Skeletal muscle tissue (tissue), 4 donors: ENCODE results near the gene PROM1. TPM values are rescaled to one million over a fixed set of nuclear protein-coding genes. Genes with fewer than 3 reads are reported as not detected.

ENCODE experiments used
- H3K27ac ChIP-seq: one replicate; pipeline ENCODE4 v1.7.0; 2013; ENCODE audit warnings: mild to moderate bottlenecking, low read depth, low read length, inconsistent platforms
- H3K27me3 ChIP-seq, 3 donors: one replicate each; pipeline ENCODE4 v1.7.0; 2013; ENCODE audit warnings: low read length in 3 of 3; ENCODE audit not compliant: control insufficient read depth in 3 of 3, insufficient read depth in 3 of 3
- H3K36me3 ChIP-seq, 3 donors: one replicate each; pipeline ENCODE4 v1.7.0; 2013; ENCODE audit warnings: low read length in 3 of 3; ENCODE audit not compliant: control insufficient read depth in 3 of 3, insufficient read depth in 3 of 3
- H3K4me1 ChIP-seq, 3 donors: one replicate each; pipeline ENCODE4 v1.7.0; 2013; ENCODE audit warnings: low read length in 3 of 3, mild to moderate bottlenecking in 3 of 3; ENCODE audit not compliant: control insufficient read depth in 3 of 3, insufficient read depth in 3 of 3
- H3K4me3 ChIP-seq, 3 donors: one replicate each; pipeline ENCODE4 v1.7.0; 2013; ENCODE audit warnings: low read length in 3 of 3
- H3K9ac ChIP-seq, 3 donors: one replicate each; pipeline ENCODE4 v1.7.0; 2013; ENCODE audit warnings: low read length in 3 of 3, mild to moderate bottlenecking in 3 of 3, moderate library complexity in 2 of 3, low read depth in 1 of 3
- H3K9me3 ChIP-seq, 3 donors: one replicate each; pipeline ENCODE4 v1.7.0; 2013; ENCODE audit warnings: low read length in 3 of 3; ENCODE audit not compliant: control insufficient read depth in 3 of 3
- total RNA-seq: library from RNA; depleted of rRNA; stranded (reverse); fragments of >200 nt; gene quantifications from one replicate; pipeline ENCODE4 v1.2.3, GENCODE V29; 2014
- donor health status: Osteomylitis.

Gene PROM1
- total RNA-seq, 1 donor from 2014 or later: 40.2 TPM

GRCh38 chr4:15986907-15987306, 96.9 kb downstream of the PROM1 start:
- H3K27me3 ChIP-seq: no peaks in the 10 kb centered on the region
- no peak overlapping the region for H3K4me3 ChIP-seq
- peaks cover 0 to 4% (median 4%) of the 10 kb centered on the region in 3 donors for H3K4me1 ChIP-seq
- no peak overlapping the region for H3K9ac ChIP-seq
- H3K9me3 ChIP-seq: no peaks in the 10 kb centered on the region
- H3K27ac ChIP-seq: no peak overlapping the region
- H3K36me3 ChIP-seq: no peaks in the 10 kb centered on the region

- H3K4me1 ChIP-seq: no peaks in the 10 kb centered on the region
- no peaks in the 10 kb centered on the region for H3K27me3 ChIP-seq
- H3K4me3 ChIP-seq: no peak overlapping the region
- no peaks in the 10 kb centered on the region for H3K36me3 ChIP-seq
- no peaks in the 10 kb centered on the region for H3K9me3 ChIP-seq
- H3K27ac ChIP-seq: no peak overlapping the region
- H3K9ac ChIP-seq: no peak overlapping the region
Observed at GRCh38 chr4:15983610-15984009, 100.2 kb downstream of the PROM1 start.

GRCh38 chr4:15982842-15983524, 100.8 kb downstream of the PROM1 start:
- Histone ChIP-seq H3K4me3 (no peak overlapping the region), H3K9me3 (no peaks in the 10 kb centered on the region), H3K4me1 (no peaks in the 10 kb centered on the region), H3K27ac (no peak overlapping the region), H3K9ac (no peak overlapping the region), H3K36me3 (no peaks in the 10 kb centered on the region), H3K27me3 (no peaks in the 10 kb centered on the region)

- H3K9ac ChIP-seq: no peak overlapping the region
Observed at GRCh38 chr4:15976456-15977447, 107.1 kb downstream of the PROM1 start.

GRCh38 chr4:15971068-15971801, 112.6 kb downstream of the PROM1 start:
- H3K27me3 ChIP-seq: no peaks in the 10 kb centered on the region
- H3K36me3 ChIP-seq: no peaks in the 10 kb centered on the region
- no peak overlapping the region for H3K27ac ChIP-seq
- peaks cover 0 to under 1% (median 0%) of the 10 kb centered on the region in 3 donors for H3K4me1 ChIP-seq
- H3K4me3 ChIP-seq: no peak overlapping the region
- no peak overlapping the region for H3K9ac ChIP-seq
- no peaks in the 10 kb centered on the region for H3K9me3 ChIP-seq

More at GRCh38 chr4:15976456-15977447, 107.1 kb downstream of the PROM1 start:
- Histone ChIP-seq H3K9me3 (no peaks in the 10 kb centered on the region), H3K4me1 (peaks cover 0 to 5% (median 4%) of the 10 kb centered on the region in 3 donors), H3K27ac (no peak overlapping the region), H3K4me3 (no peak overlapping the region), H3K36me3 (no peaks in the 10 kb centered on the region), H3K27me3 (no peaks in the 10 kb centered on the region)

- no peaks in the 10 kb centered on the region for H3K36me3 ChIP-seq
- no peaks in the 10 kb centered on the region for H3K9me3 ChIP-seq
- H3K4me3 ChIP-seq: no peak overlapping the region
- H3K27me3 ChIP-seq: no peaks in the 10 kb centered on the region
- no peaks in the 10 kb centered on the region for H3K4me1 ChIP-seq
- no peak overlapping the region for H3K9ac ChIP-seq
- H3K27ac ChIP-seq: no peak overlapping the region
Observed at GRCh38 chr4:15968551-15969300, 115.1 kb downstream of the PROM1 start.

GRCh38 chr4:15965325-15965724, 118.5 kb downstream of the PROM1 start:
- no peak overlapping the region for H3K4me3 ChIP-seq
- H3K9me3 ChIP-seq: no peaks in the 10 kb centered on the region
- H3K27ac ChIP-seq: no peak overlapping the region
- H3K9ac ChIP-seq: no peak overlapping the region
- no peaks in the 10 kb centered on the region for H3K36me3 ChIP-seq
- H3K4me1 ChIP-seq: peaks cover 0 to 12% (median 11%) of the 10 kb centered on the region in 3 donors
- H3K27me3 ChIP-seq: no peaks in the 10 kb centered on the region

- no peak overlapping the region for H3K9ac ChIP-seq
- H3K4me1 ChIP-seq: peaks cover 0 to 12% (median 11%) of the 10 kb centered on the region in 3 donors
- H3K27me3 ChIP-seq: no peaks in the 10 kb centered on the region
- no peaks in the 10 kb centered on the region for H3K9me3 ChIP-seq
- no peak overlapping the region for H3K4me3 ChIP-seq
- no peaks in the 10 kb centered on the region for H3K36me3 ChIP-seq
- H3K27ac ChIP-seq: no peak overlapping the region
Observed at GRCh38 chr4:15964159-15964558, 119.7 kb downstream of the PROM1 start.

- H3K9me3 ChIP-seq: no peaks in the 10 kb centered on the region
- no peaks in the 10 kb centered on the region for H3K27me3 ChIP-seq
- no peaks in the 10 kb centered on the region for H3K36me3 ChIP-seq
- H3K4me3 ChIP-seq: no peak overlapping the region
- H3K27ac ChIP-seq: no peak overlapping the region
- no peak overlapping the region for H3K9ac ChIP-seq
- peaks cover 0 to 12% (median 11%) of the 10 kb centered on the region in 3 donors for H3K4me1 ChIP-seq
Observed at GRCh38 chr4:15963576-15963975, 120.2 kb downstream of the PROM1 start.
